ENCODE measurements around the gene ZBTB7C. TPM values are rescaled to one million over a fixed set of nuclear protein-coding genes. Genes with fewer than 3 reads are reported as not detected.
A peak's percentile ranks its signal among the peaks of the same experiment; 100 is the strongest.

Gene ZBTB7C
- total RNA-seq, 1 experiment from 2014 or later, result 0.33 TPM

GRCh38 chr18:48179001-48179400, 230.2 kb downstream of the ZBTB7C start:
- Histone ChIP-seq H3K18ac (ENCODE audit: insufficient read length, low read depth, low read length) (no peak overlapping the region), H2BK15ac (ENCODE audit: low read depth, low read length) (no peak overlapping the region), H3K9ac (ENCODE audit: extremely low read depth, insufficient read length, low read length) (no peak overlapping the region)

More at GRCh38 chr18:48179001-48179400, 230.2 kb downstream of the ZBTB7C start:
- WGBS (ENCODE audit: extremely low coverage, insufficient read length, low lambda C conversion rate), result no CpG with 5 or more reads among the region's 3 CpGs
- H3K4me2 ChIP-seq (ENCODE audit: insufficient read depth, insufficient read length, low read length), result no peak overlapping the region
- H2AFZ ChIP-seq (ENCODE audit: low read length), result no peak overlapping the region
- no peaks in the 10 kb centered on the region for H3K23me2 ChIP-seq (ENCODE audit: insufficient read length, low read depth, low read length, poor library complexity, severe bottlenecking)
- no peak overlapping the region for H3K14ac ChIP-seq (ENCODE audit: insufficient read depth, low read length)
- no peak for DNase-seq
- no peak overlapping the region for H2AK5ac ChIP-seq (ENCODE audit: insufficient read length, low read length)
- H3K27me3 ChIP-seq (ENCODE audit: insufficient read depth, low read length), result no peaks in the 10 kb centered on the region
- no peak overlapping the region for H4K91ac ChIP-seq (ENCODE audit: insufficient read length, low read depth, low read length)
- H3K4me3 Mint-ChIP-seq, result no peak overlapping the region
- H3K4me1 ChIP-seq (ENCODE audit: insufficient read depth, low read length), result peaks cover 5% of the 10 kb centered on the region; the same call in 1 of the 2 replicates
- no peak overlapping the region for H4K5ac ChIP-seq (ENCODE audit: insufficient read length, low read depth, low read length)
- H3K27ac ChIP-seq (ENCODE audit: insufficient read length, low read depth, low read length), result no peak overlapping the region
- peaks cover 23 to 24% of the 10 kb centered on the region in 2 experiments for H3K4me1 Mint-ChIP-seq
- no peak overlapping the region for H2BK5ac ChIP-seq (ENCODE audit: insufficient read length, low read length)
- H3K23ac ChIP-seq (ENCODE audit: insufficient read length, low read depth, low read length), result no peak overlapping the region
- H4K8ac ChIP-seq (replicated peaks; ENCODE audit: insufficient read length, low read depth, low read length), result no peak overlapping the region
- peaks cover 2% of the 10 kb centered on the region for H3K27me3 Mint-ChIP-seq (ENCODE audit: low read depth)
- H3K56ac ChIP-seq (ENCODE audit: insufficient read length, low read depth, low read length), result no peak overlapping the region
- no peak overlapping the region for H2BK120ac ChIP-seq (ENCODE audit: low read depth, low read length, poor library complexity, severe bottlenecking)
- H2BK12ac ChIP-seq (ENCODE audit: insufficient read length, low read depth, low read length), result no peak overlapping the region
- 0 out of 7 replicates have a peak overlapping the region, but pooled peaks of 1 of the 3 experiments have one; percentile 21 for H3K27ac Mint-ChIP-seq
- H3T11ph ChIP-seq (ENCODE audit: low read length), result no peak overlapping the region
- no peak overlapping the region for H2BK20ac ChIP-seq (ENCODE audit: low read depth, low read length, poor library complexity, severe bottlenecking)
- H3K9me3 ChIP-seq (ENCODE audit: control insufficient read depth, low read depth, low read length), result no peaks in the 10 kb centered on the region
- H3K36me3 Mint-ChIP-seq (ENCODE audit: insufficient read depth in 1 of 3, low read depth in 3 of 3), result no peaks in the 10 kb centered on the region
- no peak for TF ChIP-seq CTCF (conservative IDR thresholded peaks at IDR 0.05)
- no peaks in the 10 kb centered on the region for H3K79me1 ChIP-seq (ENCODE audit: insufficient read depth, low read depth, low read length, poor library complexity, severe bottlenecking)
- H3K9me3 Mint-ChIP-seq, result no peaks in the 10 kb centered on the region; a peak in 1 of 5 replicates
- no peaks in the 10 kb centered on the region for H3K79me2 ChIP-seq (ENCODE audit: insufficient read depth, low read length)
- H4K20me1 ChIP-seq (ENCODE audit: control insufficient read depth, insufficient read depth, insufficient read length), result no peaks in the 10 kb centered on the region
- no peak overlapping the region for H3K4ac ChIP-seq (ENCODE audit: low read depth, low read length)

All from H9 (cell line).